H54 (cell line): Measurements from ENCODE around the gene CEP164.

Experiments used
- DNase-seq: peaks from one replicate; pipeline ENCODE4 v3.0.0; 2011; ENCODE audit warnings: low spot score, mixed read lengths; ENCODE audit not compliant: insufficient read length
- FAIRE-seq: peaks from 3 replicates; lab custom pipeline; 2011; peaks lifted over from hg19 to GRCh38; lab: Jason Lieb, UNC
- POLR2A ChIP-seq: IDR thresholded peaks from 2 replicates; pipeline ENCODE4 v1.6.1; 2011; ENCODE audit warnings: low read depth, mild to moderate bottlenecking, low read length

CEP164 gene

GRCh38 chr11:117298195-117298594 lies 29.5 kb upstream of the CEP164 start:
- DNase-seq (no peak), FAIRE-seq (no peak)
- no peak for TF ChIP-seq POLR2A

GRCh38 chr11:117299351-117300282 lies 28.0 kb upstream of the CEP164 start:
- DNase-seq (no peak), FAIRE-seq (no peak)
- TF ChIP-seq POLR2A: no peak

- DNase-seq (no peak), FAIRE-seq (no peak)
- TF ChIP-seq POLR2A: no peak
Measured at GRCh38 chr11:117300283-117300663, 27.4 kb upstream of the CEP164 start.

- FAIRE-seq: no peak
- no peak for TF ChIP-seq POLR2A
- no peak for DNase-seq
Measured at GRCh38 chr11:117300773-117301172, 26.9 kb upstream of the CEP164 start.

GRCh38 chr11:117302228-117302627 lies 25.4 kb upstream of the CEP164 start:
- FAIRE-seq: no peak
- TF ChIP-seq POLR2A: no peak
- DNase-seq: no peak

GRCh38 chr11:117303101-117303500 lies 24.6 kb upstream of the CEP164 start:
- FAIRE-seq (no peak), DNase-seq (no peak)
- no peak for TF ChIP-seq POLR2A

- FAIRE-seq (no peak), DNase-seq (no peak)
- no peak for TF ChIP-seq POLR2A
Measured at GRCh38 chr11:117303646-117304315, 23.9 kb upstream of the CEP164 start.

- DNase-seq (no peak), FAIRE-seq (no peak)
- TF ChIP-seq POLR2A: no peak
Measured at GRCh38 chr11:117305145-117305544, 22.5 kb upstream of the CEP164 start.

GRCh38 chr11:117309310-117309709 lies 18.3 kb upstream of the CEP164 start:
- no peak for FAIRE-seq
- no peak for DNase-seq
- TF ChIP-seq POLR2A: no peak

- no peak for TF ChIP-seq POLR2A
Measured at GRCh38 chr11:117313091-117313490, 14.6 kb upstream of the CEP164 start.

GRCh38 chr11:117313828-117314768 lies 13.6 kb upstream of the CEP164 start:
- TF ChIP-seq POLR2A: no peak
- no peak for FAIRE-seq

More at GRCh38 chr11:117313091-117313490, 14.6 kb upstream of the CEP164 start:
- DNase-seq (no peak), FAIRE-seq (no peak)

GRCh38 chr11:117314840-117315239 lies 12.8 kb upstream of the CEP164 start:
- FAIRE-seq (no peak), DNase-seq (no peak)
- no peak for TF ChIP-seq POLR2A

More at GRCh38 chr11:117313828-117314768, 13.6 kb upstream of the CEP164 start:
- no peak for DNase-seq
